ENCODE results near the gene COL19A1.
"Not testable (repeated sequence)": the region's sequence is repeated elsewhere in the genome, so short reads cannot be mapped to it uniquely, and the experiment has no call there.

Gene COL19A1

DNA sequence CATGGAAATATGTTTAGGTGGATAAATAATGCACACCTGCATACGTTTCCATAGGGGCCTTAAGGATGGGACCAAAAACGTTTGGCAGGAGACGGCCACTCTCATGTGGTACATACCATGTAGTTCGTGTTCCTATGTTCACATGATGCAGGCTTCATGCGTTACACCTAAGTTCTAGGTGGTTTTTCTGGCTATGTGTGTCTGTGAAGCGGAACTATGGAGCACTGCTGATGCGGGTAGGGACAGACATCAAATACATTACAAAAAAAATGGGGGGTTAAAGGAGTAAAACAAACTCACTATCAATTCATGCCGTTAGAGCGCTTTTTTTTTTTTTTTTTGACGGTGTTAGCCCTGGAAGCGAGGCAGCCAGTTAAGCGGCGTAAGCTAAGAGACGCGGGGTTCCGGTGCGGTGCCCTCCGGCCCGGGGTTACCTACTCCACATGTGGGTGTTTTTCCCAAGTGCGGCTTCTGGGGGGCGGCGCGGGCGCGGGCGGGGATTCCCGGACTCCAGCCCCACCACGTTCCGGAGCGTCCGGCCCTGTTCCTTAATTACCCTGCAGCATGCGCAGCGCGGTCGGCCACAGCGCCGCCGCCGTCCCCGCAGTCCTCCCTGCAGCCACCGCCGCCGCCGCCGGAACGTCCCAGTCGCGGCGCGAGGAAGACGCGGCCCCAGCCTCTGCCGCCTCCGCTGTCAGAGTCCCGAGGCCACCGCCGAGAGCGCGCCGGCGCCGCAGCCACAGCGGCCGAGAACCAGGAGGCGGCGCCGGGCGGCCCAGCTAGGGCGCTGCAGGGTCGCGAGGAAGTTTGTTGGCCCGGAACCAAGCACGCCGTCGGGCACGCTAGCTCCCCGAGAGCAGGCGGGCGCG lies 648 bp downstream of the COL19A1 start:
- peak; percentile 3 for DNase-seq (ENCODE audit: low read depth)

DNA sequence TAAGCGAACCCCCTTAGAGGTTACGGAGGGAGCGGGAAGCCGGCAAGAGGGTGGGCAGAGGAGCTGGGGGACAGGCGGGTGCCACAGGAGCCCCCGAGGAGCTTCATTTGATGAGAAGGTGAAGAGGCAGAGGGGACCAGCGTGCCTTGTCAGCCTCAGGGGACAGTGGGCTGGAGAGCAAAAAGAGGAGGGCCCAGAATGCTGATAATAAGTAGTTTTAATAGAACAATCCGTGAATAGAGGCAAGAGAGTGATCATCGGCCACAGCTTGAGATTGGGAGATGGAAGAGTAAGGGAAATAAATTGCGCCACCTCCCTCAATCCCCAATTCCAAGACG lies 1.3 kb downstream of the COL19A1 start:
- DNase-seq (ENCODE audit: low read depth) = no peak

DNA sequence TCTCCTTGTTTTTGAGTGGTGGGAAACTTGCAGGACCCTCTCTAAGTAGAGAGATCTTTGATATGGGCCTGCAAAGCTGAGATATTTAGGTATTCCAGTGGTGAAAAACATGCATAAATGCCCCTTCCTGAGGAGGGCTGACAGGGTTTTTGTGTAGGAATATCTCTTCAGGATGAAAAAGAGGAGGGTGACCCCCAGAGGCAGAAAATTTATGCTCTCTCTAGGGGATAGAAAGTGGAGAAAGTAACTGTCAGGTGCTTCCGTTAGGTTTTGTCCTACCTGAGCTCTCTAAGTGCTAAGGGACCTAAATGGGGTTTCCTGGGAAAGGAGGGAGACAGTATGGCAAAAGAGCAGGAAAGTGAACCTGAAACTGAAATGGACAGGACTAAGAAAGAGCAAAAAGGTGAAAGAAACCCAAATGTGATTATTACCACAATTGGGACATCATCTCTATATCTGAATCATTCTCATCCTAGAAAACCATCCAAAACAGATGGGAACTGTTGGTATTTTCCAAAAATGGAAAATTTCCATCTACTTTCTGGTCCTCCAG lies 2.0 kb downstream of the COL19A1 start:
- no peak for DNase-seq (ENCODE audit: low read depth)

DNA sequence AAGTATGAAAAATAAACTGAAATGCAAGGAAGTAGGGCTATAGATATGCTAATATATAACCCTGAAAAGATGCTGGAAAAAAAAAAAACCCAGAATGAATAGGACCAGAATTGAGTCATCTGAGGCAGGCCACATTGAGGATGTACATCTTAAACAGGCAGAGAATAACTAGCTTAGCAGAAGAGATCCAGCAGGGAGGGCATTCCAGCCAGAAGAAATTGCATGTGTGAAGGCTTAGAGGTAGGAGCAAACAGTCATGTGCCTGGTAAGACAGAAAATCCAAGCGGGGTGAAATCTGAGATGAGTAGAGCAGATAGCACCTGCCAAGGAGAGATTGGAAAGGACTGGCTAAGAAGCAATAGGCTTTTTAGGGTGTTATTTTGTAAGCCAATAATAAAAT lies 2.6 kb downstream of the COL19A1 start:
- DNase-seq (ENCODE audit: low read depth) = no peak

DNA sequence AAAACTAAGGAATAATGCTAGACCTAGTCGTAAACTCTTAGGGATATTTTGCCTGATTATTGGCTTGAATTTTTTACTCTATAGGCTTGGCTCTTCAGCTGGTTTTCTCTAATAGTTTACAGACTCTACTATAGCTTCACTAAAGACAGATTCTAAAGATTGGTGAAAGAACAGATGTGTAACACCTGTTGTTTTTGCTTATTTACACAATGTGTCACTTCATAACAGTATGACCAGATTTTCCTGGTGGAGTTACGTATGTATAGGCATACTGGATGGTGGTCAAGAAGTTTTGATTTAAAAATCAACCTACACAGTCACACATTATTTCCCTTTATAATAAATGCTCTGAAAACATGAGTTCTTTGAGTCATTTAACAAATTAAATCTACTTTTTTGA lies 4.8 kb downstream of the COL19A1 start:
- DNase-seq (ENCODE audit: low read depth) = no peak

DNA sequence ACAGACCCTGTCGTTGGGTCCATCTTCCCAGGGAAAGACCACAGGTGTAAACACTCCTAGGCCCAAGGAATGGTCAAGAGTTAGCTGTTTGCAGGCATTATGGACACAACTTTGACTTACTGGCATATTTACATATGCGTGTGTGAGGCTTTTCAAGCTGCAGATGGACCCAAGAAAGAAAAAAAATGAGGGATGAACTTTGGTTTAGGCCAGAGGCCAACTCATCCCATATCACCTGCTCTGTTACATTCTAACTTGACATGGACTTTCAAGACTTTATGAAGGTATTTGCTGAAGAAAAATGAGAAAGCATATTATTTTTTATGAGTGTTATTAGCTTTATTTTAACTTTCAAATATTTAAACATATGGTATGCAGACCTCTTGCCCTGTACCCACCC lies 6.9 kb downstream of the COL19A1 start:
- DNase-seq (ENCODE audit: low read depth) = no peak

DNA sequence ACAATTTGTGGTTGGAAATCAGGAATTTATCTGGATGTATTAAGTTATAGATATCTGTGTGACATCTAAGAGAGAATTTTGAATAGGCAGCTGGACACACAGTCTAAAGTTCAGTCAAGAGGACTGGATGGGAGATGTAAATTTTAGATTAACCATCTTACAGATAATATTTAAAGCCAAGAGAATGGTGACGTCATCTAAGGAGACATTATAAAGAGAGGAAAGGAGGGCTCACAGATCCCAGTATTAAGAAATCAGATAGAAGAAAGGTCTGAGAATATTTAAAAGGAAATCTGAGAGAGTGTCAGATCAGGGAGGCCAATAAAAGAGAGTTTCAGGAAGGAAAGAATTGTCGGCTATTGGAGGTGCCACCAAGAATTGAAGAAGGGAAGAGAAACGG lies 9.4 kb downstream of the COL19A1 start:
- DNase-seq (ENCODE audit: low read depth) = no peak

DNA sequence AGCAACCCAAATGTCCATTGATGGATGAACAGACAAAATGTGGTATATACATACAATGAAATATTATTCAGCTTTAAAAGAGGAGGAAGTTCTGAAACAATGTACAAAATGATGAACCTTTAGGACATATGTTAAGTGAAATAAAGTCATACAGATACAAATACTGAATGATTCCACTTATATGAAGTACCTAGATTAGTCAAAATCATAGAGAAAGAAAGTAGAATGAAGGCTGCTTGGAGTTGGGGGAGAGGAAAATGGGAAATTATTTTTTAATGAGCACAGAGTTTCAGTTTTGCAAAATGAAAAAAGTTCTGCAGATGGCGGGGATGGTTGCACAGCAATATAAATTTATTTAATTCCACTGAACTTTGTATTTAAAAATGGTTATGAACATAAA lies 12.4 kb downstream of the COL19A1 start:
- DNase-seq (ENCODE audit: low read depth) = no peak

DNA sequence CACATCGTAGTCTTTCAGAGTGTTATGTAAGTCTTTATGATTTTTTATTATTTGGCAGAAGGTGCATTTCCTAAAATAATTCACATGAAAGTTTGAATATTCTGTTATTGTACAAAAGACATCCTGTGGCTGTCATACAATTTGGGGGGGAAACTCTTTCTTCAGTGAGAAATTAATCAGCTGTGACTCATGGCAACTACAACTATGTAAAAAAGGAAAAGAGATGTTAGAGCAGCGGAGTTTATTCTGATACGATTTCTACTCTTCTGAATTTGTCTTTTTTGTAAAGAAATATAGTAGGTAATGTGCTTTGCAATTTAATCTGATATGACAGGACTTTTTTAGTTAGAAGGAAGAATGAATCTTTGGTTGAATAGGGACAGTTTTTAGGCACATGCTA lies 14.2 kb downstream of the COL19A1 start:
- no peak for DNase-seq (ENCODE audit: low read depth)

DNA sequence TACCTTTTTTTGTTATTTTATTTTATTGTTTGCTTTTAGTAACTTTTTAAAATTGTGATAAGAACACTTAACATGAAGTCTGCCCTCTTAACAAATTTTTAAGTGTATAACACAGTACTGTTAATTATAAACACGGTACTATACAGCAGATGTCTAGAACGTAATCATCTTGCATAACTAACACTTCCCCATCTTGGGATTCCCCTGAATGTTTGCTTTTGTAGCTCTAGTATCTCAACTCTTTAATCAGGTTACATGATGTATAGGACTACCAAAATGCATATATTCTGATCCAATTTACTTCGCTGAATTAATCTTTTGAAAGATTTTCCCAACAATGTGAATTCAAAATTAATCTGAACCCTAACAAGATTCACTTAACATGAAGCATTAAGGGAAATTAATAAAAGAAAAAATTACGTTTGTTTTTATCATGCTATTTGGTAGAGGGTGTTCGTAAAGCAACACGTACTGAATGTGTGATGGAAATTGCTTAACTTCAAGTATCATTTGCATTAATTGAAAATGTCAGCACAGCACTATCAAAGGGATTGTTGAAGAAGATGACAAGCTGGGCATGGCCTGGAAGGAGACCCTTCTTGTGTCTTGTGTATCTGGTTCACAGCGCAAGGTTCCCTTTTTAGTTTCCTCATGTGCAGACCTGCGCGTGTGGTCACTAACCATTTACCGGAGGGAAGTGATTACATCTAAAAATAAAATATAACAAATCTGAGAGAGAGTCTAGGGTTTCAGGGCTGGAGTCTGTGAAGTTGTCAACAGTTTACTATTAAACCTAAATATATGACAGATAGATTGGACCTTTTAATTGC lies 15.2 kb downstream of the COL19A1 start:
- DNase-seq (ENCODE audit: low read depth) = no peak

DNA sequence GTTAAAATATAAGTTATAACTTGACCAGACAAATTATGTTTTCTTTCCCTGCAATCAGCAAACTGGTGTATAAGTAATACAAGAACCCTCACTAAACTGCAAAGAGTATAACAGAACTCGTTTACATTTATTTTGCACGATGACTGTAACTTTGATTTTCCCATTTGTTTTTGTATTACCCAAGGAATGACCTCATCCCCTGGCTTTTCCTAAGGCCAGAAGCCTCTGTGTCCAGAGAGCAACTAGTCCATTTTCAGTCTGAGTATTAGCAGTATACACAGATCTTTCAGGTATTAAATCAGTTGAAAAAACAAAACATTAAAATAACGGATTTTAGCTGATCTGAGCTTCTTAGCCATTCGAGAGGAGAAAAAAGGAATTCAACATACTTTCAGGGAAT lies 17.2 kb downstream of the COL19A1 start:
- no peak for DNase-seq (ENCODE audit: low read depth)

DNA sequence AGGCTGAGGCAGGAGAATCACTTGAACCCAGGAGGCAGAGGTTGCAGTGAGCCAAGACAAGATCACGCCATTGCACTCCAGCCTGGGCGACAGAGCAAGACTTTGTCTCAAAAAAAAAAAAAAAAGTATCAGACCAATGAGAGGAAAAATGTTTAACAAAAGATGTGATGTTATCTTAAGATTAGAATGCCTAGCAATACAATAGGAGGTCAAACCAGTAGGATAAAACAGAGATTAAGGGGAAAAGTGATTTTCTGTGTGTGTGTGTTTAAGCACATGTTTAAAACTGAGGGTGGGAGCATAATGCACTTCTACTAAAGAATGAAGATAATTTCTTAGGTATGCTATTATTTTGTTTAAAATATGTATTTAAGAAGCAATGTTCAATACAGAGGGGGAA lies 17.9 kb downstream of the COL19A1 start:
- no peak for DNase-seq (ENCODE audit: low read depth)

DNA sequence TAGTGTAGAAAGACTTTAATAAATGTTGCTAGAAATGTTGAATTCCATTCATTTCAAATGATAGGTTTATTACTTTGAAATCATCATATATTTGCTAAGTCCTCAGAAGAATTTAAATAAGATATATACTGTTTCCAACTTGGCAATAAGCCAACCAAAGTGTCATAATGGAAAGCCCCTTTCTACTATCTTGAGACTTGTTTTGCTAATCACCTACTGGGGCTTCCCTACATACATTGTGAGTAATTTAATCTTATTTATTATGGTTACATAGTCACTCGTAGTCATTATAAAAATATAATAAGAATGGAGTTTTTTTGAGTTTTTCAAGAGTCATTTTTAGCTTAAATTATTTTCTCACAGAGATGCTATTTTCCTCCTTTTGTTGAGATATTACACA lies 20.7 kb downstream of the COL19A1 start:
- no peak for DNase-seq (ENCODE audit: low read depth)

DNA sequence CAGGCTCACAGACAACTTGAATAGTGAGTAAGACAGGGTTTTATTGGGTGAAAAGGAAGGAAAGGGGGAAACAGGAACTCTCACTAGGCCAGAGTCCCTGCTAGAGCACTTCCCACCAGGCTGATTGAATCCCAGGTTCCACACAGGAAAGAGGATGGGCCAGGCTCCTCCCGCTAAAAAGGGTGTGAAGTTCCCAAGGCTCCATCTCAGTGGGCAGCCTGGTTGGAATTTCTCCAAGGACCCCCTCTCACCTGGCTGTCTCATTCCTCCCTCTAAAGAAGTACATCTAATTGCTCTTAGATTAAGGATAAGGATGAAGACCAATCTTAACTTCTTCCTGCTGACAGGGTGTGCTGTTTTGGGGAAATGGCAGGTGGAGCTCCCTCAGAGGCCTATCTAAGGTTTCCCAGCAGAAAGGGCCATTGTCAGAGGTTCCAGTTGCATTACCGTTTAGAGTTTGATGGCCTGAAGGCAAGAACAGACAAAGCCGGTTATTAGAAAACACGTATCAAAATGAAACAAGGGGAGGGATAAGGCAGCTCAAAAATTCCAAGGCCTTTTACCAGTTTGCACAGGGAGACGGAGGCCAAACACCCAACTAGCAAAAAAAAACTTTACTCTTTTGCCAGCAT lies 21.5 kb downstream of the COL19A1 start:
- DNase-seq (ENCODE audit: low read depth) = no peak

DNA sequence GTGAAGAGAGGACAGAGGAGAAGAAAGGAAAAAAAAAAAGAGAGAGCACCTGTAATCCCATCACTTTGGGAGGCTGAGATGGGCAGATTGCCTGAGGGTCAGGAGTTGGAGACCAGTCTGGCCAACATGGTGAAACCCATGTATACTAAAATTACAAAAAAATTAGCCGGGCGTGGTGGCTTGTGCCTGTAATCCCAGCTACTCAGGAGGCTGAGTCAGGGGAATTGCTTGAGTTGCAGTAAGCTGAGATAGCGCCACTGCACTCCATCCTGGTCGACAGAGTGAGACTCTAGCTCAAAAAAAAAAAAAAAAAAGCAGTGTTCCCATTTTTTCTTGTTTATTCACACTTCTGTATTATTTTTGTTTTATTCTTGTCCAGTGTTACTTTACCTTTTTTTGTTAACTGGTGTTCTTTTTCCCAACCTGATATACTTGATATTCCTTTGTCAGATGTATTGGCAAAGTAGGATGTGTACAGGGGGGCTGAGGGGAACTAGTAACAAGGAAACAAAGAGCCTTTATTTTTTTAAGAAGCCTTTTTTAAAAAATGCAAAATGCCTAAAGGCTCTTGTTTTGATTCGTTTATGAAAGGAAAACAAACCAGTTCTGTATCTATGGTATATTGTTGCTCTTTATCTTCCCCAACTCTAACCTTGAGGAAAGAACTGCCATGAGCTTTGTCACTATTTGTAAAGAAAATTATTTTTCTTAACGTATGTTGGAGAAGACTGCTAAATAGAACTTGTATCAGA lies 22.3 kb downstream of the COL19A1 start:
- DNase-seq (ENCODE audit: low read depth) = no peak

DNA sequence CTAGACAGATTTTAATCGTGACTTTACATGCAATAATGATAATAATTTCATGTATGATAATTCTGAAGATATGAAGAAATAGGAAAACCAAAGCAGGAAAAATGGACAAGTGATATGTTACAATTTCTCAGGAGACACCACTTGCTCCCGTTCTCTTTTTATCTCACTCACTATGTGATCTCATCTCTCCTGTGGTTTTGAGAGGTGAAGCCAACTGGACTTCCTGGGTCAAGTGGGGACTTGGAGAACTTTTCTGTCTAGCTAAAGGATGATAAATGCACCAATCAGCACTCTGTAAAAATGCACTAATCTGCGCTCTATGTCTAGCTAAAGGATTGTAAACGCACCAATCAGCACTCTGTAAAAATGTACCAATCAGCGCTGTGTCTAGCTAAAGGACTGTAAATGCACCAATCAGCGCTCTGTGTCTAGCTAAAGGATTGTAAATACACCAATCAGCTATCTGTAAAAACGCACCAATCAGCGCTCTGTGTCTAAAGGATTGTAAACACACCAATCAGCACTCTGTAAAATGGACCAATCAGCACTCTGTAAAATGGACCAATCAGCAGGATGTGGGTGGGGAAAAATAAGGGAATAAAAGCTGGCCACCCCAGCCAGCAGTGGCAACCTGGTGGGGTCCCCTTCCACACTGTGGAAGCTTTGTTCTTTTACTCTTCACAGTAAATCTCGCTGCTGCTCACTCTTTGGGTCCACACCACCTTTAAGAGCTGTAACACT lies 23.0 kb downstream of the COL19A1 start:
- not testable (repeated sequence) for DNase-seq (ENCODE audit: low read depth)

DNA sequence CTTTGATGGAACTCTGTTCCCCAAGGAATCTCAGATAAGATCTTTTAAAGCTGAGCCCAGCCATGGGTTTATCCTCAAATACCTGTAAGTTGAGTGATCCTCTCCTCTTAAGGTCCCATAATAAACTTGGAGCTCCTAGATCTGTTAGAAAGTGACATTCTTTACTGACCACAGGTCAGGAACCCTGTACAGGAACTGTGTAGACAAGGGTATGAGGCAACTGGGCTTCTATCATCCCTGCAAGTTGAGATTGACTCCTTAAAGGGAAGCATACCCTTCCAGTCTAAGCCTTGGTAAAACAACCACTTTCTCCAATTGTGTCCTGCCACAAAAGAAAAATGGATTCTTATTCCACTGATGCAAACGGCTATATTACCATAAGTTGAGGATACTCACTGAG lies 26.2 kb downstream of the COL19A1 start:
- not testable (repeated sequence) for DNase-seq (ENCODE audit: low read depth)

DNA sequence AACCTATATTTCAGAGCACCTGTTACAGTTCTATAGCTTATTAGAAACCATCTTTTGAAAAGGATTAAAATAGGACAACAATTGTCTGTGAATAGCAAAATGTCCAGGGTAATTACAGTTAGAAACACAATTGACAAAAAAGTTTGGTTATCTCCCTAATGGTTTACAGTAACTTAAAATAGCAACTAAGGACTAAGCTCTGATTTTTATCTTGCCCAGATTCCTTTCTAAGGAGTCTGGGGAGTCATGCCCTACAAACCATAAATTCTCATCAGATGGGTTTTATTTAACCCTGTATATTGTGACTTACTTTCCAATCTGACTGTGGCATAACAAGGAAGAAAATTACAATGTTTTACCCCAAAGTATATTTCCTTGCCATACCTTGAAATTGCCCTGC lies 26.9 kb downstream of the COL19A1 start:
- not testable (repeated sequence) for DNase-seq (ENCODE audit: low read depth)

DNA sequence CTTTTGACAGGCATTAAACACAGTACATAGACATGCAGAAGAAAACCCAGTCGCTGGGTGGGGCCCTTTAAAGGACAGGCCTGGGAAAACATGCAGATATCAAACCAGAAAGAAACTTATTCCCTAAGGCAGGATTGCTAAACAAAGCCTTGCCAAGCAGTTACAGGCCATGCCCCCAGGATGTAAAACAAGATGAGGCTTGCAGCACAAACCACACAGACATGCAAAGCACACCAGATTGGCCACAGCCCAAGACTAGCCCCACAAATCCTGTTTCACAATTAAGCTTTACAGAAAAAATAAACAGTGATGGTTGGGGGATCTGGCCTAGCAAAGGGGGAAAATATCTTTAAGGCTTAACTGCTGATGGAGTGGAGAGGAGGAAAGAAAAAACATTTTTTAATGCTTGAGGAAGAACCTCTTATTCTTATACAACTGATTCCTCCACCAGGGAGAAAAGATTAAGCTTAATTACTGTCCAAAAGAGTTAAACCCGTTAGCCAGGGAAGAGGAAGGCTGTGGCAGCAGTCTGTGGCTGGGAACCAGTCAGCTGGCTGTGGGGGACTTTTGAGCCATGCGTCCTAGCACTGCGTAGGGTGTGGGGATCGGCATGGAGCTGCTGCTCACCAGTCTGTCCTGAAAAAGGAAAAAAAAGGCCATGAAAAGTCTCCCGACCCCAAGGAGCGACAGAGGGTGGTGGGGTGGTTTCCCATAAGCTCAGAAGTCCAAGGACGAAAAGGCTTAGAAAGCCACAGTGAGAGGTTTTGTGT lies 28.4 kb downstream of the COL19A1 start:
- DNase-seq (ENCODE audit: low read depth) = no peak

DNA sequence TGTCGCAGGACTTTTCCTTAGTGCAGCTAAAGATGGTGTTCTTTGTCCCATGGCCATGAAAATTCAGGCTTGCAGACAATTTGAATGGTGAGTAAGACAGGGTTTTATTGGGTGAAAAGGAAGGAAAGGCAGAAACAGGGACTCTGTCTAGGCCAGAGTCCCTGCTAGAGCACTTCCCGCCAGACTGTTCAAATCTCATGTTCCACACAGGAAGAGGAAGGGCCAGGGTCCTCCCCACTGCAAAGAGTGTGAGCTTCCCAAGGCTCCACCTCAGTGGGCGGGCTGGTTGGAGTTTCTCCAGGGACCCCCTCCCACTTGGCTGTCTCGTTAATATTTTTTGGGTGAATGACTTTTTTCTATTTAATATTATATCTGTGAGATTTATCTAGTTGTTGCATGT lies 29.0 kb downstream of the COL19A1 start:
- no peak for DNase-seq (ENCODE audit: low read depth)
